OCI-LY1 (cell line): Measurements from ENCODE around the gene OR2A12.

ENCODE experiments used
- H2AFZ ChIP-seq: fragments of 200-600 bp; sonication (generic), shearing (Covaris generic); 2 replicates; pipeline ENCODE4 v1.6.0; 2014; ENCODE audit warnings: antibody characterized with exemption, mild to moderate bottlenecking, low read length
- H3F3A ChIP-seq: fragments of 200-600 bp; sonication (generic), shearing (Covaris generic); 2 replicates; pipeline ENCODE4 v1.6.0; 2014; ENCODE audit warnings: mild to moderate bottlenecking, antibody characterized with exemption, low read length, moderate library complexity; ENCODE audit not compliant: insufficient read depth
- H3K27ac ChIP-seq: fragments of 200-600 bp; sonication (generic); 2 replicates; pipeline ENCODE4 v1.5.1; 2014; ENCODE audit warnings: low read length, mixed run types, mild to moderate bottlenecking, low read depth; ENCODE audit not compliant: poor library complexity, severe bottlenecking
- H3K27me3 ChIP-seq: fragments of 200-600 bp; sonication (generic); 2 replicates; pipeline ENCODE4 v1.6.0; 2014; ENCODE audit warnings: antibody characterized with exemption, mild to moderate bottlenecking, low read length, moderate library complexity; ENCODE audit not compliant: insufficient read depth
- H3K36me3 ChIP-seq: fragments of 200-600 bp; sonication (generic); 2 replicates; pipeline ENCODE4 v1.6.1; 2014; ENCODE audit warnings: mild to moderate bottlenecking, antibody characterized with exemption, low read length, moderate library complexity, mixed read lengths; ENCODE audit not compliant: insufficient read depth
- H3K4me1 ChIP-seq: fragments of 200-600 bp; sonication (generic); 2 replicates; pipeline ENCODE4 v1.5.1; 2014; ENCODE audit warnings: mild to moderate bottlenecking, low read length, moderate library complexity; ENCODE audit not compliant: insufficient read depth, severe bottlenecking
- H3K4me2 ChIP-seq: fragments of 200-600 bp; sonication (generic), shearing (Covaris generic); 2 replicates; pipeline ENCODE4 v1.6.1; 2014; ENCODE audit warnings: low read length
- H3K4me3 ChIP-seq: fragments of 200-600 bp; sonication (generic); 2 replicates; pipeline ENCODE4 v1.5.1; 2014; ENCODE audit warnings: low read length, low read depth, mild to moderate bottlenecking, mixed read lengths; ENCODE audit not compliant: poor library complexity, severe bottlenecking
- H3K79me2 ChIP-seq: fragments of 200-600 bp; shearing (Covaris generic); 2 replicates; pipeline ENCODE4 v1.6.1; 2016; ENCODE audit warnings: mixed run types, low read length, mixed read lengths; ENCODE audit not compliant: insufficient read depth
- H3K9ac ChIP-seq: fragments of 200-600 bp; sonication (generic), shearing (Covaris generic); 2 replicates; pipeline ENCODE4 v1.6.1; 2014; ENCODE audit warnings: mild to moderate bottlenecking, low read length, mixed read lengths
- H3K9me2 ChIP-seq: fragments of 200-600 bp; sonication (generic), shearing (Covaris generic); 2 replicates; pipeline ENCODE4 v1.6.1; 2014; ENCODE audit warnings: low read depth, mild to moderate bottlenecking, low read length, mixed read lengths
- H3K9me3 ChIP-seq: fragments of 200-600 bp; shearing (Covaris generic); 2 replicates; pipeline ENCODE4 v1.6.1; 2014; ENCODE audit warnings: low read length, mixed read lengths
- H4K20me1 ChIP-seq: fragments of 200-600 bp; sonication (generic), shearing (Covaris generic); 2 replicates; pipeline ENCODE4 v1.6.0; 2016; ENCODE audit warnings: mild to moderate bottlenecking, low read length; ENCODE audit not compliant: insufficient read depth
- EZH2 ChIP-seq: fragments of 200-600 bp; sonication (generic), shearing (Covaris generic); IDR thresholded peaks from 2 replicates; pipeline ENCODE4 v1.8.0; 2017; ENCODE audit warnings: borderline replicate concordance, mixed run types, mild to moderate bottlenecking, antibody characterized with exemption, low read length, moderate library complexity, mixed read lengths
- TF ChIP-seq, protein P1 (sequence below): fragments of 200-600 bp; sonication (generic), shearing (Covaris generic); IDR thresholded peaks from 2 replicates; pipeline ENCODE4 v1.5.1; 2017; ENCODE audit warnings: mild to moderate bottlenecking, antibody characterized with exemption, low read length, moderate library complexity, mixed read lengths

The OR2A12 gene

GRCh38 chr7:144085978-144086377 lies at the start of gene OR2A12:
Gene OR2A12, plus strand, starts transcription at chr7:144086278. Its CDS starts 8,830 bp downstream, at chr7:144095108.
- Histone ChIP-seq H3K4me1 (no peaks in the 10 kb centered on the region), H3K36me3 (no peaks in the 10 kb centered on the region), H3K9me3 (peaks cover 4% of the 10 kb centered on the region; the same call in 1 of the 2 replicates), H3K4me3 (no peak within 1 kb of the TSS), H2AFZ (no peak within 1 kb of the TSS), H3K27ac (no peak within 1 kb of the TSS), H3K79me2 (no peaks in the 10 kb centered on the region), H3K27me3 (no peaks in the 10 kb centered on the region), H3F3A (no peaks in the 10 kb centered on the region), H3K9ac (no peak within 1 kb of the TSS), H4K20me1 (no peaks in the 10 kb centered on the region), H3K9me2 (no peaks in the 10 kb centered on the region), H3K4me2 (no peak within 1 kb of the TSS)
- TF ChIP-seq EZH2, result no peak
- TF ChIP-seq, protein P1, sequence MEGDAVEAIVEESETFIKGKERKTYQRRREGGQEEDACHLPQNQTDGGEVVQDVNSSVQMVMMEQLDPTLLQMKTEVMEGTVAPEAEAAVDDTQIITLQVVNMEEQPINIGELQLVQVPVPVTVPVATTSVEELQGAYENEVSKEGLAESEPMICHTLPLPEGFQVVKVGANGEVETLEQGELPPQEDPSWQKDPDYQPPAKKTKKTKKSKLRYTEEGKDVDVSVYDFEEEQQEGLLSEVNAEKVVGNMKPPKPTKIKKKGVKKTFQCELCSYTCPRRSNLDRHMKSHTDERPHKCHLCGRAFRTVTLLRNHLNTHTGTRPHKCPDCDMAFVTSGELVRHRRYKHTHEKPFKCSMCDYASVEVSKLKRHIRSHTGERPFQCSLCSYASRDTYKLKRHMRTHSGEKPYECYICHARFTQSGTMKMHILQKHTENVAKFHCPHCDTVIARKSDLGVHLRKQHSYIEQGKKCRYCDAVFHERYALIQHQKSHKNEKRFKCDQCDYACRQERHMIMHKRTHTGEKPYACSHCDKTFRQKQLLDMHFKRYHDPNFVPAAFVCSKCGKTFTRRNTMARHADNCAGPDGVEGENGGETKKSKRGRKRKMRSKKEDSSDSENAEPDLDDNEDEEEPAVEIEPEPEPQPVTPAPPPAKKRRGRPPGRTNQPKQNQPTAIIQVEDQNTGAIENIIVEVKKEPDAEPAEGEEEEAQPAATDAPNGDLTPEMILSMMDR, result no peak

GRCh38 chr7:144036302-144036885 lies 49.7 kb upstream of the OR2A12 start:
- no peaks in the 10 kb centered on the region for H3K36me3 ChIP-seq
- H3K9me3 ChIP-seq, result no peaks in the 10 kb centered on the region
- no peak overlapping the region for H3K4me3 ChIP-seq
- no peak overlapping the region for H3K9ac ChIP-seq
- H3F3A ChIP-seq, result no peaks in the 10 kb centered on the region
- H3K4me2 ChIP-seq, result no peak overlapping the region
- no peaks in the 10 kb centered on the region for H3K4me1 ChIP-seq
- no peaks in the 10 kb centered on the region for H4K20me1 ChIP-seq
- H3K79me2 ChIP-seq, result no peaks in the 10 kb centered on the region
- H2AFZ ChIP-seq, result no peak overlapping the region
- TF ChIP-seq, protein P1, result no peak
- TF ChIP-seq EZH2, result no peak
- no peaks in the 10 kb centered on the region for H3K27me3 ChIP-seq
- H3K9me2 ChIP-seq, result no peaks in the 10 kb centered on the region
- no peak overlapping the region for H3K27ac ChIP-seq

DNA sequence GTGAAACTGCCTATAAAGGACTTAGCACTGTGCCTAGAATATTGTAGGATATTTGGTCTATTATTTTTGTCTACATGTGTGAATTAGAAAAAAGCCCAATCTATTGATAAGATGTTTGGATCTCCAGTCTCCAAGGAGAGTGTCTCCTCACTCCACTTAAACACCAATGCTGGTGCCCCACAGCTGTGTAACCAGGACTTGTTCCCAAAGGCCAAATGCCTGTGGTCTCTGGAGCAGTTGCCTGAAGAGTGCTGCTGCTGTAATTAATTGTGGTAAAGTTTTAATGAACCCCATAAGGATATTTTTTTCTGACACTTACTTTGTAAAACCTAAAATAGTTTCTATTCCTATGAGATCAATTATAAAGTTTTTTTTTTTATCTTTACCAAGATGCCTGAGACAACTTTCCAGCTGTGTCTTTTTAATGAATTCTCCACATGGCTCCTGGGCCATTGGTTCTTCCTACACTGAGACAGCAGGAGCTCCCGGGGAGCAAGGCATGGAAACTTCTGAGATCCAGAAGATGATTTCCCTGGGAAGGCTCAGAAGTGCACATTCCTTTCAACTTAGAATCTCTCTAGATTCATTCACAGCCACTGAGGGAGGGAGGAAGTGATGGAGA lies 48.6 kb upstream of the OR2A12 start:
- H3K9ac ChIP-seq, result no peak overlapping the region
- H4K20me1 ChIP-seq, result no peaks in the 10 kb centered on the region
- TF ChIP-seq, protein P1, result no peak
- TF ChIP-seq EZH2, result no peak

More for the DNA sequence above, 48.6 kb upstream of the OR2A12 start:
- no peak overlapping the region for H3K4me2 ChIP-seq
- H3K79me2 ChIP-seq, result no peaks in the 10 kb centered on the region
- H3K4me3 ChIP-seq, result no peak overlapping the region
- H3K27ac ChIP-seq, result no peak overlapping the region
- no peaks in the 10 kb centered on the region for H3K27me3 ChIP-seq
- no peaks in the 10 kb centered on the region for H3K4me1 ChIP-seq
- no peaks in the 10 kb centered on the region for H3K9me3 ChIP-seq
- no peaks in the 10 kb centered on the region for H3K9me2 ChIP-seq
- no peaks in the 10 kb centered on the region for H3F3A ChIP-seq
- no peak overlapping the region for H2AFZ ChIP-seq
- H3K36me3 ChIP-seq, result no peaks in the 10 kb centered on the region
